22Rv1 (cell line): ENCODE data around the gene RPAP2.

Source experiments
- CTCF ChIP-seq: fragments of 450-650 bp; IDR thresholded peaks from 2 replicates; pipeline ENCODE4 v1.5.1; 2017; ENCODE audit warnings: mild to moderate bottlenecking
- ZFX ChIP-seq: fragments of 450-650 bp; IDR thresholded peaks from 2 replicates; pipeline ENCODE4 v1.6.1; 2017; ENCODE audit warnings: antibody characterized with exemption, borderline replicate concordance

GRCh38 chr1:92445865-92446264 is 147.0 kb downstream of the RPAP2 start:
- TF ChIP-seq CTCF (no peak), ZFX (no peak)
